A549 (cell line): ENCODE measurements around the gene HIVEP1. TPM values are rescaled to one million over a fixed set of nuclear protein-coding genes. Genes with fewer than 3 reads are reported as not detected.

Experiments used
- ATAC-seq, 2 experiments: fragments of 200-7000 bp in 1 of 2; fragments of >200 bp in 1 of 2; cut with Nextera tagmentation in 1 of 2; cut with Tn5 transposase in 1 of 2; 3 replicates each; pipeline versions ENCODE4 v1.8.0 to v1.9.1; 2018 to 2020; ENCODE audit warnings: mild to moderate bottlenecking in 1 of 2, moderate library complexity in 1 of 2
- CTCF ChIA-PET: fragments of 300-600 bp; sonication (Branson Sonifier 250); formaldehyde crosslinking; extraction: SDS; loops from one replicate; lab custom pipeline; 2021; ENCODE audit warnings: antibody characterized with exemption, inconsistent platforms; lab: Yijun Ruan, JAX
- POLR2A ChIA-PET: fragments of 350-600 bp; formaldehyde crosslinking; extraction: SDS; loops from one replicate; lab custom pipeline; 2021; ENCODE audit warnings: antibody characterized with exemption, inconsistent platforms; lab: Yijun Ruan, JAX
- DNase-seq, 2 experiments: peaks; one replicate each; pipeline versions ENCODE4 v3.0.0 to v3.0.0-alpha.2; 2011 to 2016; ENCODE audit warnings: low read depth in 1 of 2, low spot score in 1 of 2
- FAIRE-seq: peaks from 2 replicates; lab custom pipeline; 2011; peaks lifted over from hg19 to GRCh38; lab: Jason Lieb, UNC
- H3K27ac ChIP-seq, 2 experiments: fragments of >200 bp; sonication (Bioruptor Twin); formaldehyde crosslinking; 3 replicates each; pipeline ENCODE4 v1.5.1; 2016 to 2017
- H3K4me1 ChIP-seq: fragments of >200 bp; sonication (Bioruptor Twin); formaldehyde crosslinking; 3 replicates; pipeline ENCODE4 v1.6.1; 2016
- H3K4me2 ChIP-seq: fragments of >200 bp; sonication (Bioruptor Twin); formaldehyde crosslinking; 3 replicates; pipeline ENCODE4 v1.6.1; 2016
- H3K4me3 ChIP-seq: fragments of >200 bp; sonication (Bioruptor Twin); formaldehyde crosslinking; 3 replicates; pipeline ENCODE4 v1.5.1; 2016
- H3K9me3 ChIP-seq: fragments of >200 bp; sonication (Bioruptor Twin); formaldehyde crosslinking; 3 replicates; pipeline ENCODE4 v1.6.1; 2016
- BHLHE40 ChIP-seq: IDR thresholded peaks from 2 replicates; pipeline ENCODE4 v1.6.1; 2012; ENCODE audit warnings: low read depth, low read length, inconsistent platforms
- CBX2 ChIP-seq: fragments of 200-600 bp; sonication (generic); IDR thresholded peaks from 2 replicates; pipeline ENCODE4 v1.6.1; 2016; ENCODE audit warnings: low read depth, mild to moderate bottlenecking, borderline replicate concordance
- CBX8 ChIP-seq: fragments of 200-600 bp; sonication (generic); IDR thresholded peaks from 2 replicates; pipeline ENCODE4 v1.6.1; 2016
- CEBPB ChIP-seq, 2 experiments: fragments of >200 bp in 1 of 2; sonication (Bioruptor Twin) in 1 of 2; formaldehyde crosslinking in 1 of 2; IDR thresholded peaks; 2 replicates each; pipeline ENCODE4 v1.6.1; 2012 to 2016
- CHD2 ChIP-seq: fragments of 150-350 bp; IDR thresholded peaks from 2 replicates; pipeline ENCODE4 v1.6.1; 2014; ENCODE audit warnings: low read length; ENCODE audit not compliant: partially characterized antibody
- CHD4 ChIP-seq: fragments of 200-600 bp; sonication (generic); IDR thresholded peaks from 2 replicates; pipeline ENCODE4 v1.6.1; 2016; ENCODE audit warnings: antibody characterized with exemption, mild to moderate bottlenecking, borderline replicate concordance
- E2F6 ChIP-seq: IDR thresholded peaks from 2 replicates; pipeline ENCODE4 v1.6.1; 2012; ENCODE audit warnings: low read depth, borderline replicate concordance
- EHF ChIP-seq: fragments of 250-450 bp; sonication (Bioruptor Pico); IDR thresholded peaks from 2 replicates; pipeline ENCODE4 v1.5.0; 2020; ENCODE audit warnings: mild to moderate bottlenecking
- ELK1 ChIP-seq: fragments of 150-350 bp; IDR thresholded peaks from 2 replicates; pipeline ENCODE4 v1.6.1; 2014; ENCODE audit warnings: low read depth, mild to moderate bottlenecking, low read length
- FOSL2 ChIP-seq, 2 experiments: fragments of 450-650 bp in 1 of 2; fragments of >200 bp in 1 of 2; sonication (Bioruptor Twin) in 1 of 2; formaldehyde crosslinking; IDR thresholded peaks; 2 replicates each; pipeline versions ENCODE4 v1.5.0 to v1.6.1; 2016 to 2020; ENCODE audit warnings: mild to moderate bottlenecking in 1 of 2, moderate library complexity in 1 of 2
- FOXS1 ChIP-seq: fragments of 250-450 bp; sonication (Bioruptor Pico); IDR thresholded peaks from 2 replicates; pipeline ENCODE4 v1.5.0; 2020; ENCODE audit warnings: mild to moderate bottlenecking, moderate library complexity
- HDAC2 ChIP-seq: fragments of 200-600 bp; sonication (generic); IDR thresholded peaks from 2 replicates; pipeline ENCODE4 v1.6.1; 2016
- HMGXB4 ChIP-seq: fragments of 250-450 bp; sonication (Bioruptor Pico); IDR thresholded peaks from 2 replicates; pipeline ENCODE4 v1.5.0; 2021; ENCODE audit warnings: mild to moderate bottlenecking, moderate library complexity, borderline replicate concordance
- HOXB5 ChIP-seq: fragments of 250-450 bp; sonication (Bioruptor Pico); IDR thresholded peaks from 2 replicates; pipeline ENCODE4 v1.5.0; 2020; ENCODE audit warnings: mild to moderate bottlenecking, moderate library complexity
- MAZ ChIP-seq: fragments of 150-350 bp; IDR thresholded peaks from 2 replicates; pipeline ENCODE4 v1.6.1; 2014; ENCODE audit warnings: antibody characterized with exemption, low read depth, low read length, borderline replicate concordance
- NPAS2 ChIP-seq: fragments of 250-450 bp; sonication (Bioruptor Pico); IDR thresholded peaks from 2 replicates; pipeline ENCODE4 v1.8.0; 2022; ENCODE audit warnings: mild to moderate bottlenecking, moderate library complexity, borderline replicate concordance
- PHF8 ChIP-seq: fragments of 200-600 bp; sonication (generic); IDR thresholded peaks from 2 replicates; pipeline ENCODE4 v1.6.1; 2016; ENCODE audit warnings: low read depth, mild to moderate bottlenecking, antibody characterized with exemption, moderate library complexity, borderline replicate concordance
- POLR2A ChIP-seq: IDR thresholded peaks from 2 replicates; pipeline ENCODE4 v1.6.1; 2012; ENCODE audit warnings: mild to moderate bottlenecking, low read length
- RARB ChIP-seq: fragments of 250-450 bp; sonication (Bioruptor Pico); IDR thresholded peaks from 2 replicates; pipeline ENCODE4 v1.8.0; 2021; ENCODE audit warnings: mild to moderate bottlenecking, moderate library complexity
- RCOR1 ChIP-seq: fragments of 150-350 bp; IDR thresholded peaks from 2 replicates; pipeline ENCODE4 v1.6.1; 2014; ENCODE audit warnings: antibody characterized with exemption, low read length, low read depth
- RFX5 ChIP-seq: fragments of 450-650 bp; IDR thresholded peaks from 2 replicates; pipeline ENCODE4 v1.7.1; 2014; ENCODE audit warnings: antibody characterized with exemption, mild to moderate bottlenecking, moderate library complexity
- SMC3 ChIP-seq: fragments of >200 bp; sonication (Bioruptor Twin); formaldehyde crosslinking; IDR thresholded peaks from 3 replicates; pipeline ENCODE4 v1.6.1; 2018; ENCODE audit warnings: inconsistent platforms
- SREBF2 ChIP-seq: fragments of 450-650 bp; IDR thresholded peaks from 2 replicates; pipeline ENCODE4 v1.6.1; 2014; ENCODE audit warnings: mild to moderate bottlenecking, moderate library complexity
- TFCP2L1 ChIP-seq: fragments of 250-450 bp; sonication (Bioruptor Pico); IDR thresholded peaks from 2 replicates; pipeline ENCODE4 v1.5.0; 2021; ENCODE audit warnings: mild to moderate bottlenecking
- ZFP36 ChIP-seq: fragments of 450-650 bp; IDR thresholded peaks from 2 replicates; pipeline ENCODE4 v1.6.1; 2014; ENCODE audit warnings: borderline replicate concordance; ENCODE audit not compliant: partially characterized antibody
- WGBS: methylation state at CpG from one replicate; pipeline ENCODE4 v1.1.6; 2017; ENCODE audit errors: missing lambda C conversion rate; 5-methylcytosine and 5-hydroxymethylcytosine counted together
- polyA plus RNA-seq, 4 experiments: library from polyadenylated mRNA; depleted of rRNA in 3 of 4; stranded (reverse); fragments of >200 nt; fragmentation: RNase III in 1 of 4; extraction: RNeasy Plus Mini Kit Qiagen cat#74134 plus additional on column Dnase treatment in 1 of 4; gene quantifications; 2 replicates in 3 of 4; 3 replicates in 1 of 4; pipeline ENCODE4 v1.2.3, GENCODE V29; 2011 to 2017
- TF ChIP-seq, protein P1 (sequence below): fragments of >200 bp; sonication (Bioruptor Twin); formaldehyde crosslinking; IDR thresholded peaks from 3 replicates; pipeline ENCODE4 v1.6.1; 2016
- TF ChIP-seq, protein P2 (sequence below): fragments of 250-450 bp; sonication (Bioruptor Pico); IDR thresholded peaks from 2 replicates; pipeline ENCODE4 v1.5.0; 2020; ENCODE audit warnings: low read depth, mild to moderate bottlenecking, moderate library complexity
- TF ChIP-seq, protein P3 (sequence below): fragments of >200 bp; sonication (Bioruptor Twin); formaldehyde crosslinking; IDR thresholded peaks from 2 replicates; pipeline ENCODE4 v1.6.1; 2016

HIVEP1 gene
- polyA plus RNA-seq, 2 of the 4 experiments (the other 2 are of a cell fraction): 5.8 to 10.5 TPM

- no peak overlapping the region for H3K27ac ChIP-seq
- no peak overlapping the region for H3K4me2 ChIP-seq
- no peak overlapping the region for H3K4me3 ChIP-seq
- DNase-seq (no peak), FAIRE-seq (no peak), ATAC-seq (no peak)
- H3K9me3 ChIP-seq: no peaks in the 10 kb centered on the region
- WGBS: 93% methylated on average over 4 of the region's 5 CpGs
- CTCF ChIA-PET: interaction anchor here (1.2 kb wide), 1 partner anchor 17 kb away, joined by 3 read pairs; no protein-coding TSS in a partner anchor
- POLR2A ChIA-PET: no interaction called here
- H3K4me1 ChIP-seq: peaks cover 7% of the 10 kb centered on the region; the same call in 1 of the 3 replicates
- TF ChIP-seq BHLHE40: no peak
- no peak for TF ChIP-seq FOSL2 (IDR thresholded peaks at IDR 0.05)
- no peak for TF ChIP-seq FOSL2 (CRISPR knock-in tag; IDR thresholded peaks at IDR 0.05)
- TF ChIP-seq PHF8: no peak
- TF ChIP-seq NPAS2 (CRISPR knock-in tag): no peak
- no peak for TF ChIP-seq ELK1
- TF ChIP-seq MAZ: no peak
- TF ChIP-seq EHF (CRISPR knock-in tag): no peak
- no peak for TF ChIP-seq HOXB5 (CRISPR knock-in tag)
- TF ChIP-seq, protein P1, sequence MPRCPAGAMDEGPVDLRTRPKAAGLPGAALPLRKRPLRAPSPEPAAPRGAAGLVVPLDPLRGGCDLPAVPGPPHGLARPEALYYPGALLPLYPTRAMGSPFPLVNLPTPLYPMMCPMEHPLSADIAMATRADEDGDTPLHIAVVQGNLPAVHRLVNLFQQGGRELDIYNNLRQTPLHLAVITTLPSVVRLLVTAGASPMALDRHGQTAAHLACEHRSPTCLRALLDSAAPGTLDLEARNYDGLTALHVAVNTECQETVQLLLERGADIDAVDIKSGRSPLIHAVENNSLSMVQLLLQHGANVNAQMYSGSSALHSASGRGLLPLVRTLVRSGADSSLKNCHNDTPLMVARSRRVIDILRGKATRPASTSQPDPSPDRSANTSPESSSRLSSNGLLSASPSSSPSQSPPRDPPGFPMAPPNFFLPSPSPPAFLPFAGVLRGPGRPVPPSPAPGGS: no peak
- no peak for TF ChIP-seq SREBF2
- TF ChIP-seq HMGXB4 (CRISPR knock-in tag): no peak
- TF ChIP-seq RFX5: no peak
- TF ChIP-seq CHD4: no peak
- TF ChIP-seq POLR2A: no peak
- TF ChIP-seq RCOR1: no peak
- TF ChIP-seq SMC3: no peak
- no peak for TF ChIP-seq CHD2
- TF ChIP-seq CBX8: no peak
- TF ChIP-seq ZFP36: no peak
- TF ChIP-seq, protein P2, sequence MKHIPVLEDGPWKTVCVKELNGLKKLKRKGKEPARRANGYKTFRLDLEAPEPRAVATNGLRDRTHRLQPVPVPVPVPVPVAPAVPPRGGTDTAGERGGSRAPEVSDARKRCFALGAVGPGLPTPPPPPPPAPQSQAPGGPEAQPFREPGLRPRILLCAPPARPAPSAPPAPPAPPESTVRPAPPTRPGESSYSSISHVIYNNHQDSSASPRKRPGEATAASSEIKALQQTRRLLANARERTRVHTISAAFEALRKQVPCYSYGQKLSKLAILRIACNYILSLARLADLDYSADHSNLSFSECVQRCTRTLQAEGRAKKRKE (CRISPR knock-in tag): no peak
Measured at GRCh38 chr6:11972806-11973205, 39.3 kb upstream of the HIVEP1 start.

- DNase-seq (no peak), FAIRE-seq (no peak), ATAC-seq (no peak)
- no peaks in the 10 kb centered on the region for H3K9me3 ChIP-seq
- CTCF ChIA-PET: interaction anchor here (1.2 kb wide), 1 partner anchor 17 kb away, joined by 3 read pairs; no protein-coding TSS in a partner anchor
- 73% methylated on average over 2 of the region's 2 CpGs for WGBS
- peaks cover 7% of the 10 kb centered on the region; the same call in 1 of the 3 replicates for H3K4me1 ChIP-seq
- TF ChIP-seq HMGXB4 (CRISPR knock-in tag) (no peak), RARB (CRISPR knock-in tag) (no peak), CHD2 (no peak), CEBPB (IDR thresholded peaks at IDR 0.05) (no peak), E2F6 (no peak), MAZ (no peak), NPAS2 (CRISPR knock-in tag) (no peak), HDAC2 (no peak), BHLHE40 (no peak), POLR2A (no peak), RFX5 (no peak), TFCP2L1 (CRISPR knock-in tag) (no peak), RCOR1 (no peak), HOXB5 (CRISPR knock-in tag) (no peak), CBX2 (no peak), FOXS1 (CRISPR knock-in tag) (no peak)
- TF ChIP-seq, protein P3, sequence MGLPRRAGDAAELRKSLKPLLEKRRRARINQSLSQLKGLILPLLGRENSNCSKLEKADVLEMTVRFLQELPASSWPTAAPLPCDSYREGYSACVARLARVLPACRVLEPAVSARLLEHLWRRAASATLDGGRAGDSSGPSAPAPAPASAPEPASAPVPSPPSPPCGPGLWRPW: no peak
- H3K27ac ChIP-seq: no peak overlapping the region
- POLR2A ChIA-PET: no interaction called here
- no peak overlapping the region for H3K4me3 ChIP-seq
- H3K4me2 ChIP-seq: no peak overlapping the region
Measured at GRCh38 chr6:11973238-11973637, 38.9 kb upstream of the HIVEP1 start.
